Nephron (organoid): ENCODE data around the gene CASTOR2.
A peak's percentile ranks its signal among the peaks of the same experiment; 100 is the strongest.

Source experiments
- H3K27ac Mint-ChIP-seq, 3 experiments: 2 replicates each; pipeline ENCODE4 v1.8.0; 2020; ENCODE audit warnings: mixed read lengths in 3 of 3, mild to moderate bottlenecking in 2 of 3, moderate library complexity in 1 of 3
- H3K27me3 Mint-ChIP-seq: 2 replicates; pipeline ENCODE4 v1.8.0; 2021; ENCODE audit warnings: low read depth, mild to moderate bottlenecking, moderate library complexity, mixed read lengths
- H3K36me3 Mint-ChIP-seq: 2 replicates; pipeline ENCODE4 v1.8.0; 2020; ENCODE audit warnings: low read depth, mixed read lengths
- H3K4me1 Mint-ChIP-seq: 2 replicates; pipeline ENCODE4 v1.8.0; 2020; ENCODE audit warnings: mixed read lengths
- H3K4me3 Mint-ChIP-seq, 3 experiments: 2 replicates each; pipeline ENCODE4 v1.8.0; 2020; ENCODE audit warnings: mild to moderate bottlenecking in 3 of 3, mixed read lengths in 3 of 3, moderate library complexity in 2 of 3
- H3K9me3 Mint-ChIP-seq: 2 replicates; pipeline ENCODE4 v1.8.0; 2020; ENCODE audit warnings: mixed read lengths
- CTCF ChIP-seq, 3 experiments: fragments of 200-600 bp; sonication (generic); IDR thresholded peaks; one replicate each; pipeline ENCODE4 v1.5.0; 2021; ENCODE audit warnings: antibody characterized with exemption in 3 of 3; ENCODE audit not compliant: unreplicated experiment in 3 of 3

The CASTOR2 gene

GRCh38 chr7:75033826-75034225 lies 69.3 kb downstream of the CASTOR2 start:
- peaks cover 10% of the 10 kb centered on the region for H3K4me1 Mint-ChIP-seq
- H3K27me3 Mint-ChIP-seq = no peaks in the 10 kb centered on the region
- peak overlapping the region; percentile 7 to 55 (median 49) for H3K27ac Mint-ChIP-seq
- no peak overlapping the region for H3K4me3 Mint-ChIP-seq
- H3K9me3 Mint-ChIP-seq = no peaks in the 10 kb centered on the region
- TF ChIP-seq CTCF (IDR thresholded peaks at IDR 0.05; ENCODE audit: unreplicated experiment in 3 of 3) = no peak
- H3K36me3 Mint-ChIP-seq = peaks cover 11% of the 10 kb centered on the region

- Mint-ChIP-seq H3K27me3 (no peaks in the 10 kb centered on the region), H3K4me1 (peaks cover 27% of the 10 kb centered on the region), H3K36me3 (peaks cover 18% of the 10 kb centered on the region), H3K9me3 (no peaks in the 10 kb centered on the region), H3K27ac (no peak overlapping the region), H3K4me3 (no peak overlapping the region)
- TF ChIP-seq CTCF (IDR thresholded peaks at IDR 0.05; ENCODE audit: unreplicated experiment in 3 of 3) = no peak
Observed at GRCh38 chr7:75038508-75038907, 74.0 kb downstream of the CASTOR2 start.

GRCh38 chr7:75039166-75039565 lies 74.7 kb downstream of the CASTOR2 start:
- Mint-ChIP-seq H3K36me3 (peaks cover 23% of the 10 kb centered on the region), H3K9me3 (no peaks in the 10 kb centered on the region), H3K4me1 (peaks cover 22% of the 10 kb centered on the region), H3K27ac (peak overlapping the region in 1 of 3 experiments; percentile 0), H3K27me3 (no peaks in the 10 kb centered on the region), H3K4me3 (no peak overlapping the region)
- no peak for TF ChIP-seq CTCF (IDR thresholded peaks at IDR 0.05; ENCODE audit: unreplicated experiment in 3 of 3)

- TF ChIP-seq CTCF (IDR thresholded peaks at IDR 0.05; ENCODE audit: unreplicated experiment in 3 of 3) = no peak
- H3K4me1 Mint-ChIP-seq = peaks cover 22% of the 10 kb centered on the region
- H3K36me3 Mint-ChIP-seq = peaks cover 23% of the 10 kb centered on the region
- no peaks in the 10 kb centered on the region for H3K27me3 Mint-ChIP-seq
- peak overlapping the region in 2 of 3 experiments; percentile 0 to 6 for H3K27ac Mint-ChIP-seq
- no peak overlapping the region for H3K4me3 Mint-ChIP-seq
- H3K9me3 Mint-ChIP-seq = no peaks in the 10 kb centered on the region
Observed at GRCh38 chr7:75039709-75040108, 75.2 kb downstream of the CASTOR2 start.

GRCh38 chr7:75040512-75040911 lies 76.0 kb downstream of the CASTOR2 start:
- no peaks in the 10 kb centered on the region for H3K27me3 Mint-ChIP-seq
- peaks cover 23% of the 10 kb centered on the region for H3K36me3 Mint-ChIP-seq
- no peaks in the 10 kb centered on the region for H3K9me3 Mint-ChIP-seq
- no peak overlapping the region for H3K4me3 Mint-ChIP-seq
- TF ChIP-seq CTCF (IDR thresholded peaks at IDR 0.05; ENCODE audit: unreplicated experiment in 3 of 3) = no peak
- peaks cover 22% of the 10 kb centered on the region for H3K4me1 Mint-ChIP-seq
- no peak overlapping the region for H3K27ac Mint-ChIP-seq

GRCh38 chr7:75042286-75042685 lies 77.8 kb downstream of the CASTOR2 start:
- no peak overlapping the region for H3K4me3 Mint-ChIP-seq
- TF ChIP-seq CTCF (IDR thresholded peaks at IDR 0.05; ENCODE audit: unreplicated experiment in 3 of 3) = no peak
- peak overlapping the region in 2 of 3 experiments; percentile 91 to 98 for H3K27ac Mint-ChIP-seq
- peaks cover 31% of the 10 kb centered on the region for H3K4me1 Mint-ChIP-seq
- H3K27me3 Mint-ChIP-seq = no peaks in the 10 kb centered on the region
- no peaks in the 10 kb centered on the region for H3K9me3 Mint-ChIP-seq
- H3K36me3 Mint-ChIP-seq = peaks cover 33% of the 10 kb centered on the region
